NCI-H748 (cell line): ENCODE data around the gene AHRR.

ENCODE experiments used
- DNase-seq: peaks from one replicate; lab custom pipeline; 2025; ENCODE audit not compliant: unreplicated experiment; lab: John Stamatoyannopoulos, UW

The AHRR gene

DNA sequence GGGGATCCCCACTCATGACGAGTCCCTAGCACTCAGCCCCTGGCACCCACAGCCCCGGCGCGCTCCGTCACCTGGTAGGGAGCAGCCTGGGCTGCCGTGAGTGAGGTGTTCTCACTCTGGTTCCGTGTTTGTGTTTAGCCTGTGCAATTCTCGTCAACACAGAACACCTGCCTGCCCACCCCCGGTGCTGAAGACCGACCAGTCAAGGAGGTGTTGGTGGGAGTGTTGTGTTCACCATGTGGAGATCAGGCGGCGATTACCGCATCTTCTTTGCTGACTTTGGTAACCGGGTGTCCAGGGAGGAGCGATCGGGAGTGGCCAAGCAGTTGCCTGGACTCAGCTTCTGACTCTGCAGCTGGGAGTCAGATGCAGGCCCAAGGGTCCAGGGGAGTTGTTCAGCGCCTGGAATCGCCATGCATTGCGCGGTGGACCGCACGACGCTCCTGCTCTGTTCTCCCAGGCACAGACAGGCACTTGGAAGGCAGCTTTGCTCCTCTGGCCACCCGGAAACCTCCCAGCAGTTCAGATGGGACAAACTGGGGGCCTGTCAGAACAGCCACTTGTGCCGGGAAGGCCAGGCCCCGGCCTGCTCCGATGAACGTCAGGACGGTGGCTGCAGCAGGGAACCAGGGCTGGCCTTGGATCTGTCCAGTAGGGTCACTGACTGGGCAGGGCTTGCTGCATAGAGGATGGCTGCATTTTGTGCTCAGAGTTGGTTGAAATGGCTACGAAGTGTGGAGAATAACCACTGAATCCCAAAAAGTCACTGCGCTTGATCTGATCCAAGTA lies 149.6 kb downstream of the AHRR start:
- peak; percentile 46 for DNase-seq

DNA sequence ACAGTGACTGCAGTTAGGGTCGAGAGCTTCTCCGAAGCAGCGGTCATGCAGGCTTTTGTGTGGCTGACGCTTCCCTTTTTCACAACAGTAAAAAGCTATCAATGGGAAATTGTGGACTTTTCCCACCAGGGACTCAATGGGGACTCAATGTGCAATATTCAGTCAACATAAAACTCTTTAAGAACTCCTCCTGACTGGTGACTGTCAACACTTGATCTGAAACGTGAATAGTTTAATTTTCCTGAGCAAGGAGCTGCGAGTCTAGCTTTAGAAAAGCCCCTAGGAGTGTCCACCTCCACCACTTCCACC lies 150.2 kb downstream of the AHRR start:
- no peak for DNase-seq

DNA sequence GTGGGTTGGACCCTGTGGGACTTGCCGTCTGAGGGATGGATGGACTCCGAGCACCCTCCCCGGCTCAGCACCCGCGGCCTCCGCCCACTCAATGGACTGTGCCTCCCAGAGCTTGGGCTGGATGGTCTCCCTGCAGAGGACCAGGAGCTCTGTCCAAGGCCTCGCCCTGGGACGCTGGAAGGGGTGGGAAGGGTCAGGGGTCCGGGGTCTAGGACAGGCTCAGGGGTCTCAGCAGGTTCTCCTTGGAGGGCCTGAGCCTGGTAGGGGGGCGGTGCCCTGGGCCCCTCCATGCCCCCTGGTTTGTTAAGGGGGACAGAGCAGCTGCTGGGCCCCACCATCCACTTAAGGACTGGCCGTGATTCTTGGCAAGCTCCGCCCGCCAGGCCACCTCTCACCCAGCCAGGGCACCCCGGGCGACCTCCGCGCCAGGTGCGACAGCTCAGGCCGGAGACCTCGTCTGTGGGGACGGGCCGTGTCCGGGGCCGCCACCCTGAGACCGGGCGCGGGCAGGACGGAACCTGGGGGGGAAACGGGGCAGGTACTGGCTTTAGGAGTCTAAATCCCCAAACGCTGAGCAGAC lies 150.7 kb downstream of the AHRR start:
- DNase-seq: peak; percentile 82

GRCh38 chr5:472656-473550 lies 151.4 kb downstream of the AHRR start:
- peak; percentile 98 for DNase-seq

DNA sequence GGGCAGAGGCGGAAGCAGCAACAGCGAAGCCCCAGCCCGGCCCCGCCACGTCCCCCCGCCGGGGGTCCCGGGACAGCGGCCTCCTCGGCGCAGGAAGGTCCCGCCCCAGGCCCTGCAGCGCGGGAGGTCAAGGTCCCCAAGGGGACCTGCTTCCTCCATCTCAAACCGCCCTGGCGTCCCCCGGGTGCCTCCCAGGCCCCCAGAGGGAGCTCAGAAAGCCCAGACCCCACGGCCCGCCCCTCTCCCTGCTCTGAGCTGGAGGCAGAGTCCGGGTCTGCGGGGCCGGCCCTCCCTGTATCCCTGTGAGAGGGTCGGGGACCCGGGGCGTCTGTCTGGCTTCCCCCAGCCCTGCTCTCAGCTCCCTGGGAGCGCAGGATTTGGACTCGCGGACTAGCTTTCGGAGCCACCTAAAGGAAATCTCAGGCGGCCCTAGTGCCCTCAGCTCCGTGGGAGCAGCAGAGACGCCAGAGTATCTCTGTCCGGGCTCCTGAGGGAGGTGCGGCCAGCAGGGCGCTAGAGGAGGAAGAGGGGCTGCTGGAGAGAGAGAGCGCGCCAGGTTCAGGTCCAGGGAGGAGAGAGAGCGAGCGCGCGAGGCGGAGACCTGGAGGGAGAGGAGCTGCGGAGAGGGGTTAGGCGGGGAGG lies 152.2 kb downstream of the AHRR start:
- DNase-seq: peak; percentile 89

GRCh38 chr5:474232-474839 lies 152.8 kb downstream of the AHRR start:
- DNase-seq: peak; percentile 65

DNA sequence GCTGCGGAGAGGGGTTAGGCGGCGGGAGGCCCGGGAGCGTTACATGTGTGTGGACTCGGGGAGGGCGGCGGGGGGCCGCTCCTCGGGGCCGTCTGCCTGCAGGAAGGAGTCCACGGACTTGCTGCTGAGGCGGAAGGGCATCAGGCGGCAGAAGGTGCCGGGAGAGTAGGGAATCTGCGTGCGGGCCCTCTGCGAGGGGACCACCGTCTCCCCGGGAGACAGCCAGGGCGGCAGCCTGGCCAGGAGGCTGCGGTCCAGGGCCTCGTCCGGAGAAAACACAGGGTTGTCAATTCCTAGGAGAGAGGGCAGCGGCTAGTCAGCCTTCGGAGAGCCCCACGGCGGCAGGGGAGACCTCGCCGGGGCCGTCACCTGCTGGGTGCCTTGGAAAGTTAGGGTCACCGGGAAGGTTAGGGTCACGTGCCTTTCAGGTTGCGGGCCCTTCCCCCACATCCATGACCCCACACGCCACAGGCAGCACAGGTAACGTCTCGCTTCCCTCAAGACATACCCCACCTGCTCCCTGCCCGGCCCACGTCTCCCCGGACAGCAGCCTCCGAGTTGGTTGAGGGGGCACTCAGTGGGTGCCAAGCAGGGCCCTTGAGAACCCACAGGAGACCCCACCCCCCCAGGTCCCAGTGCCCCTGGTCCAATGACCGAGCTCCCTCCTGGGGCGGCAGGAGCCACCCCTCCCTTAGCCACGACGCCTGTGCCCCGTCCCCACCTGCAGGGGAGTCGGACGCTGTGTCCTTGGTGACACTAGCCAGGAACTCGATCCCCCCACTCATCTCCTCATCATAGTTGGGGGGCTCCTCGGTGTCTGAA lies 153.5 kb downstream of the AHRR start:
- peak; percentile 72 for DNase-seq

DNA sequence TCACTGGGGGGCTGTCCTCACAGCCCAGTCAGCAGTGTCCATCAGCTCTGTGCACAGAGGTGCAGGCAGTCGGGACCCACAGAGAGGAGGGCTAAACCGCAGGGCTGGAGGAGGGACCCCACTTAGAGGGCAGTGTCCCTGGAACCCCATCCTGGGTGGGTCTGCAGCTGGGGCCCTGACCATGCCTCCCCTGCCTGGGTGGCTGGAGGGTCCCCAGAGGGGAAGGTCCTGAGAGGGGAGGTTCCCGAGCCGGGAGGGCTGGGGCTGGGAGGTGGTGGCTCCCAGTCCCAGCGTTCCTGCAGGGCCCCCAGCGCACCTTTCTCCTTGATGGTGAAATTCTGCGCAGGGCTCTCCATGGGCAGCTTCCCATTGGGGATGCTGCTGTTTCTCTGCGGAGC lies 154.2 kb downstream of the AHRR start:
- no peak for DNase-seq

DNA sequence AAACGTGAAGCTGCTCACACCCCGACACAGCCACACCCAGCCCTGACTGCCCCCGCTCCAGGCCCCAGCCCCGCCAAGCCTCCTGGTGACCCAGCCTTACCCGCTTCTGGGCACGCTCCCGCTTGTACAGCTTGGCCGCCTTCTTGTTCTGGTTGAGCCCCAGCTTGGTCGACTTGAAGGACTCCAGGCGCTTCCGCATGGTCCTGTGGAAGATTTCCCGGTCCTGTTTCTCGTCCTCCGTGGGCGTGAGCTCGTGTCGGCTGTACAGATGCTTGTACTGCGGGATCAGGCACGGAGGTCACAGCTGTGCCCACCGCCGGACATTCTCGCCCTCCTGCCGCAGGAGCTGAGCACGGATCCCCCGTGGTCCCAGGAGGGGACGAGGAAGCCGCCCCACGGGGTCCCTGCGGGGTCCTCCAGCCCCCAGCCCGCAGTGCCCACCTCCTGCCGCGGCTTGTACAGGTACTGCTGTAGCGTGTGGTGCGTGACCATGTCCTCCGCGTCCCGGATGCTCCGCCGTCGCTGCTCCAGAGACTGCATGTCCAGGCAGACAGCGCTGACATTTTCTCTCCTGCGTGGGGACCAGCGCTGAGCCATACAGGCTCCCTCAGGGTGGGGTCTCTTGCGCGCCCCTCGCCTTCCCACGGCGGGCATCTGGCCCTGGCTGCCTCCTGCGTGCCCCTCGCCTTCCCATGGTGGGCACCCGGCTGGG lies 154.7 kb downstream of the AHRR start:
- DNase-seq: peak; percentile 45

- no peak for DNase-seq
These were observed 155.3 kb downstream of the AHRR start for GRCh38 chr5:476814-477175.

- DNase-seq: no peak
These were observed 155.7 kb downstream of the AHRR start for GRCh38 chr5:477247-477646.

- DNase-seq: no peak
These were observed 156.4 kb downstream of the AHRR start for GRCh38 chr5:477871-478270.

DNA sequence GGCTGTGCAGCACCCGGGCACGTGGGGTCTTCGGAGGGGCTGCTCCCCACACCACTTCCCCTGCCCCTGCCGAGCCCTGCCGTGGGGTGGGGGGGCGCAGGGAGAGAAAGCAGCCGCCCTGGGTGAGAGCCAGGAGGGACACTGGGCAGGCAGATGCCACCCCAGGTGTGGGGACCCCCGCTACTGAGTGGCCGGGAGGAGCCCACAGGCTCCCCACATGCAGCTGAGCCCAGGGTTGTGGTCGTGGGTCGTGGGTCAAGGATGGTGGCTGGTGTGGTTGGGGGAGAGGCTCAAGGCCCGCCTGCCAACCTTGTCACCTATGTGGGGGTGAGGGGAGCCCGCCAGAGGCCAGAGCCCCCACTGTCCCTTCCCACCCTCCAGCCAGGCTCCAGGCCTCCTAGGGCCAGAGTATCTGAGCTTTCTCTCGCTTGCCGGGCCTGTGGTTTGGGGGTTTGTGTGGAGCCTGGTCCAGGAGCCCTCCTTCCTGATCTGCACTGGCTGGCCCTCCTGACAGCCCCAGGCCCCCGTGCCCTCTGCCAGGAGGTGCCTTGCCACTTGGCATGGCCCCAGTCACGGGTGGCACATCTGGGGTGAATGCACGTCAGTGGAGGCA lies 157.0 kb downstream of the AHRR start:
- DNase-seq: no peak

DNA sequence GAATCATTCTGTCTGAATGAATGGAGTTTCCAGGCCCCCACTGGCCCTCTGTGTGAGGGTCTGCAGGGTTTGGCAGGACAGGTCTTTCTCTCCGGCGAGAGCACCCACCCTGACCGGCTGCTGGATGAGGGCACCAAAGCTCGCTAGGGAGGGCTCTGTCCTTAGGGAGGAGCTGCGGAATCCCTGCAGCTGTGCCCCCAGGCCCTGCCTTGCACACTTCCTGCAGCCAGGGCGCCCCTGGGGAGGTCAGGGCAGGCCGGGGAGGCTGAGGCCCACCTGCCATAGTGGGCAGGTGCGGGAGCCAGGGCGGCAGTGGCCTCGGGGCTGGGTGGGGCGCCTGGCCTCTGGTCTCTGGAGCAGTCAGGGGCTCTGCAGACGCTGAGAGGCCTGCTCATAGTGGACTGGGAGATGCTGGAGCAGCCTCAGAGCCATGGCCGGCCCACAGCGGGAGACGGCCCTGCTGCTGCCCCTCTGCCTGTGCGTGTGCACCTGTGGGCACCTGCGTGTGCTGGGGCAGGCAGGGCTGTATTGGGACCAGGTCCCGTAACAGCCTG lies 157.5 kb downstream of the AHRR start:
- DNase-seq: no peak

GRCh38 chr5:479566-480319 lies 158.2 kb downstream of the AHRR start:
- DNase-seq: no peak

GRCh38 chr5:481347-481746 lies 159.8 kb downstream of the AHRR start:
- DNase-seq: no peak

- DNase-seq: no peak
These were observed 160.5 kb downstream of the AHRR start for GRCh38 chr5:482021-482420.

DNA sequence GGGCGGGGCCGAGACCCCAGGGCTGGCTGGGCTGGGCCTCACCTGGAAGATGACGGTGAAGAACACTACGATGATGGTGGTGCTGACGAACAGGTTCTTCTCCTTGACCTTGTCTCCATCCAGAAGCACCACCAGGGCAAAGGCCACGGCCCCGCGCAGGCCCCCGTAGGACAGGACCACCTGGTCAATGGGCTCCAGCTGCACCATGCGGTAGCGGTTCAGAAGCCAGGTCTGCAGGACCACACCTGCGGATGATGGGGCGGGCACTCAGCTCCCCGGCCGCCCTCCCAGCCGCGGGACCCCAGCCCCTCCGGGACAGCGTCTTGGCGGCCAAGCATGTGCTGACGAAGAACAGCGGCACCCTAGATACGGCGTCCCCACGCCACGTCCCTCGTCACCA lies 161.0 kb downstream of the AHRR start:
- DNase-seq: no peak
